Stimulated activated CD4-positive, alpha-beta T cell treated with anti-CD3 and anti-CD28 coated beads, Interleukin-2, amount 100 ng/mL, for 24 hours (primary cell): ENCODE results near the gene CTIF.

ENCODE experiments used
- DNase-seq, 2 donors: peaks; one replicate each; pipeline ENCODE4 v3.0.0-alpha.2; 2020

CTIF gene

DNA sequence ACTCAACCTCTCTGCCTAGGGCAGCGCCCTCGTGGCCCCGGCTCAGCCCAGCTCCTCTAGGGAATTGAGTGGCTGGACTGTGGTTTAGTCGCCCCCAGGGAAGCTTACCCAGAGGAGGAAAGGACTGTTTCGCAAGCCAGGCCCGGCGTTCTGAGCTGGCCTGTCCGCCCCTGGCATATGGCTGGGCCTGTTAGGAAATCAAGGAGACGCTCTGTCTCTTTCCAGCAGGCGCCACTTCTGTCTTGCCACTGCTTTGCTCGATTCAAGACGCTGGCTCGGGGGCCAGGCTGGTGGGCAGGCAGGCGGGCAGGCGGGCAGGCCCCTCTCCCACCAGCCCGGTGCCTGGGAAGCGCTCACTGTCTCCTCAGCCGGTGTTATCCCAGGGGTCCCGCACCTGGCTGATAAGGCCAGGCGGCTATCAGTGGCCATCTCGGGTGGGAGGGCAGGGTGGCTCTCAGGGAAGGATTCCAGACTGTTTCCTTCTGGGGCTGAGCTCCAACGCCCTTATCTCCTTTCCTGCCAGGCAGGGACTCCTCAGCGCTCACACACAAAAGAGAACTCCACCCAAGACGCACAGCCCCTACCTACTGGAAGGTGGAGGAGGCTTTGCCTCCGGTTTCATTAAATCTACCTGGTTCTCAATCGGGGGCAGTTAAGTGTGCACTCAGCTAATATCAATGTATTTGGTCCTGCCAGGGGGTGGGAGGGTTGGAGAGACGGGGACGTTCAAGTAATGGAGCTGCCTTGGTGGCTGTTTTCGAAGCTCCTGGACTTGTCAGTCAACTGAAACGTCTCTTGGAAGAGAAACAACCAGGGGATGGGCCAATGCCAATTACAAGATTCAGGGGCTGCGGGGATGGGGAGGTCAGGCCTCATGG is 302.8 kb downstream of the CTIF start:
- DNase-seq: no peak

DNA sequence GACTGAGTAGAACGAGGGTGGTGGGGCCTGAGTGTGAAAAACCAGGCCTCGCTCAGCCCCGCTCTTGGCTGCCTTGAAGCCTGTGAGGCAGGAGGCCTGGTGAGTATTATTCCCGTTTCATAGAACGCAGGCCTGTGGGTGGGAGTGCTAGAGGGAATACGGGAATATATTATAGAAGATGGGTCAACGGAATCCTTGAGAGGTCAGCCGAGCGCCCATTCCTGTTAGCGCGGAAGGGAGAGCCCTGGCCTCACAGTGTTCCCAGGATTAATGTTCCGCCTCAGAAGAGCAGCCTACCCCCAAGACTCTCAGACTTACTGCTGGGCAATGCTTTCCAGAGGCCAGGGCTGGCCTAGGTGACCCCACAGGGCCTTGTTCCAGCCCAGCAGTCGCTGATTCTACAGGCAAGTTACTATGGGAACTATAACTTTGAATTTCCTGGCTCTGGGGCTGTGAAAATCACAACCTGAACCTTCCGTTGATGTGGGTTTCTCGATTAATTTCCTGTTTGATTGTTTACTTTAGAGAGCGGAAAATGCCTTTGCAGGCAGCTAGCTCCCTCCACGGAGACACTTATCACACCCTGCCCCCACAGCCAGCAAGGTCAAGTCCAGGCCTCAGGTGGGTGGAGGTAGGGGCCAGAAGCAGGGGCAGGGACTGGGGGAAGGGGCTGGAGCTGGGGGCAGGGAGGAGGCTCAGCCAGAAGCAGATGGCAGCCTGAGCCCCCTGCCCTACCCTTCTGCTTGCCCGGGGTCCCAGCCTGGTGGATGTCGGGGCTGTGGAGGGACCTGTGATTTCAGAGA is 303.6 kb downstream of the CTIF start:
- DNase-seq: peak in 1 of 2 donors; percentile 37

DNA sequence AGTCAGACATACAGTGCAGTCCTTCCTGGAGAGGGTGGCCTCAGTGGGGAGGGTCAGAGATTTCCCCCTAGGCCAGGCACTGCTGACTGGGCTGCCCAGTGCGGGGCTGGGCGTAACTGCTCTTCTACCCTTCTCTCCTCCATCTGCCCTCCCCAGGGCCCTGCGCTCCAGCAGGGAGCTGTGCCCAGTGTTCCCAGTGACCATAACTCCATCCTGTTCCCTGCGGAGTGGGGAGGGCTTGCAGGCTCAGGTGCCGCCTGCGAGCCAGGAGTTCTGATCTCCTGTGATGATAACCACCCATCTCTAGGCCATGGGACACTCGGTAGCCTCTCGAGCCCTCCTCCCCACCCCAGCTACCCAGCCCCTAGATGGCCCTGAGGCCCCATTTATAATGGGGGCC is 304.3 kb downstream of the CTIF start:
- no peak for DNase-seq

DNA sequence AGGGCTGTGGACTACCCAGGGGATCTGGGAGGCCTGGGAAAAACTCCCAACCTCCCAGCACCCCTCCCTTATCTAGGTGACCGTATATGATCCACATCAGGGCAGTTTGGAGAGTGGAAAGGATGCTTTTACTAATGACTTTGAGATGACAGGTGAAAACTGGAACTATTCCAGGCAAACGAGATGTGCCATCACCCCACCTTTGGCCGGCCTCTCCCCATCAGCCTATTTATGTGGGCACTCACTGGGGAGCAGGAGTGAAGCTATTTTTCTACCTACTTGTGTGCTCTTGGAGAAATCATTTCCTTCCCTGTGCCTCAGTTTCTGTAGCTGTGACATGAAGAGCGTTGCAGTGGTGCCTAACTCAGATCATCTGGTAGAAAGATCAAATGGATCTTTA is 304.8 kb downstream of the CTIF start:
- DNase-seq: no peak

DNA sequence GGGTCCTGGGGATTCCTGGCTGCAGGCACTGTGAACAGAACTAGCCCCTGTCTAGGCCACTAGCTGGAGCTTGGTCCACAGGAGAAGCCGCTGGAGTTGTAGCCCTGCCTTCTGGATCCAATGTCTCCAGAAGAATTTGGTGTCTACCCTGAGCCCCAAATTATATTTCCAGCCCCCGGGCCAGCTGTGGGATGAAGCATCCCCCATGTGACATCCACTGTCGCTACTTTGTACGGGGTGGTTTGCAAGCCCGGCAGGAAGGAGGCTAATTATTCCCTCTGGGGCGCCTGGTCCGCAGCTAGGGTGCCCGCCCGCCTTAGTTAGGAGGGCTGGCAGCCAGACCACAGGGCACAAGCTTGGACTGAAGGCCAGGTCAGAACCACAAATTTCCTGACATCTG is 305.4 kb downstream of the CTIF start:
- DNase-seq: no peak

DNA sequence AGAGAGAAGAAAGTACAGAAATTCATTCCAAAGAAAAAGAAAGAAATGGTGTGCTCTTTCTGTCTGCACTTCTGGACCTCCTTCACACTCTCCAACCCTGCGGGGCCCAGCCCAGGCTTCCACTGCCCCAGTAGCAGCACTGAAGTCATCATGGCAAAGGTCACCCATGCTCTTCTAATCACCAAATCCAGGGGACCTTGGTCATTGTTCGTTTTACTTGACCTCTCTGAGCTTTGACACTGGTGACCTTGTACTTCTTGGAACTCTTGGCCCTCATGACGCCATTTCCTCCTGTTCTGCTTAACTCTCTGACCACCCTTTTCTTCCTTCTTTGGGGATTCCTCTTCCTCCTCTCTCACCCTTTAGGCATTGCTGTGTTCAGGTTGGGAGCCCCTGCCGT is 306.3 kb downstream of the CTIF start:
- DNase-seq: no peak

DNA sequence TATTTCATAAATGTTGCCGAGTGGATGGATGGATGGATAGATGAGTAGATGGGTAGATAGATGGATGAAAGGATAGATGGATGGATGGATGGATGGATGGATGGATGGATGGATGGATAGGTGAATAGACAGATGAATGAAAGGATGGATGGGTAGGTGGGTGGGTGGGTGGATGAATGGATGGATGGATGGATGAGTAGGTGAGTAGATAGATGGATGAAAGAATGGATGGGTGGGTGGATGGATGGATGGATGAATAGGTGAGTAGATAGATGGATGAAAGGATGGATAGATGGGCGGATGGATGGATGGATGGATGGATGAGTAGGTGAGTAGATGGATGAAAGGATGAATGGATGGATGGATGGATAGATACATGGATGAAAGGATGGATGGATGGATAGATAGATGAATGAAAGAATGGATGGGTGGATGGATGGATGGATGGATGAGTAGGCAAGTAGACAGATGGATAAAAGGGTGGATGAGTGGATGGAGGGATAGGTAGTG is 307.6 kb downstream of the CTIF start:
- DNase-seq: no peak

DNA sequence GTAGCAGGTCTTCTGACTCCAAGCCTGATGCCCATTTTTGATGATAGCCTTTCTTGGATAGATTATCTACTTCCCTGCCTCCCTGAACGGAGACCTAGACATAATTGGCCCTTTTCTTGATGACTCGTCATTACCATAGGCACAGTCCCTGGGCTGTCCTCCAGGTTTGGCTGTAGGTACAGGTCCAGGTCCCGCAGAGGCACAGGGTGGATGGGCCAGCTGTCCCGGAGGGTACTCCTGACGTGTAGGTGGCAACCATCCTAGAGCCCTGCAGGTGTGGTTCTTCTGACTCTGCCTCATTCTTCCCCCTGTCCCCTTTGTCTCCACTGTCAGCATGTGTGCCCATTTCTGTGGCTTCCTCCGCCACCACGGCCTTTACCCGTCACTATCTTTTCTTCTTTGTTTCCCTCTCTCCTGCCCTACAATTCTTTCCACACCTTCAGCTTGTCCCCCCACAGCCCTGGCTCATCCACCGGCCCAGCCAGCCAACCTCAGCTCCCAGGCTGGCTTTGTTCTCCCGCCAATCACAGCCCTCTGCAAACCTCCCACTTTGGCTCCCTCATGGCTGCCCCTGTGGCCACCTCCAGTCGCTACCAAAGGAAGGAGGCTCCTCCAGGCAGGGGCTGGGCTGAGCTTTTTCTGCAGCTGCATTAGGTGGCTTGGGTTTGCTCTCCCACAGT is 309.1 kb downstream of the CTIF start:
- no peak for DNase-seq

DNA sequence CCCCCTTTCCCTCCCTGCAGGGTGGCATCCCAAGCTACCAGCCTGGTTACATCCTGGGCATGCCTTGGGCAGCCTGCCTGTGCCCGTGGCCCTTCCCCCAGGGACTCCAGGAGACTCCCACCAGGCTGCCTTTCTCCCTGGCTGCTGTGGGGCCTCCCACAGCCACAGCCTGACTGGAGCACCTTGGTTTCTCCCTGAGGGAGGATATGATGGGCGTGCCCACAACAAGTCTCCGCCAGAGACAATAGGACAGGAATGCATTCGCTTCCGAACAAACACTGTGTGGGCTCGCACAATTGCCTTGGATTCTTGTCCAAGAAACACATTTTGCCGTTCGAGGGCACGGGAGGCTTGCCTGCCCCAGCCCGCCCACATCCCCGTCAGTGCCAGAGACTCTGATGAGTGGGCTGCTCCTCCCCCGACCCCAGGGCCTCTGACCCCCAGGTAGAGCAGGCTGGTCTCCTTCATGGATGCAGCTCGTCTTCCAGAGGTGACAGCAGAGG is 309.9 kb downstream of the CTIF start:
- DNase-seq: no peak

DNA sequence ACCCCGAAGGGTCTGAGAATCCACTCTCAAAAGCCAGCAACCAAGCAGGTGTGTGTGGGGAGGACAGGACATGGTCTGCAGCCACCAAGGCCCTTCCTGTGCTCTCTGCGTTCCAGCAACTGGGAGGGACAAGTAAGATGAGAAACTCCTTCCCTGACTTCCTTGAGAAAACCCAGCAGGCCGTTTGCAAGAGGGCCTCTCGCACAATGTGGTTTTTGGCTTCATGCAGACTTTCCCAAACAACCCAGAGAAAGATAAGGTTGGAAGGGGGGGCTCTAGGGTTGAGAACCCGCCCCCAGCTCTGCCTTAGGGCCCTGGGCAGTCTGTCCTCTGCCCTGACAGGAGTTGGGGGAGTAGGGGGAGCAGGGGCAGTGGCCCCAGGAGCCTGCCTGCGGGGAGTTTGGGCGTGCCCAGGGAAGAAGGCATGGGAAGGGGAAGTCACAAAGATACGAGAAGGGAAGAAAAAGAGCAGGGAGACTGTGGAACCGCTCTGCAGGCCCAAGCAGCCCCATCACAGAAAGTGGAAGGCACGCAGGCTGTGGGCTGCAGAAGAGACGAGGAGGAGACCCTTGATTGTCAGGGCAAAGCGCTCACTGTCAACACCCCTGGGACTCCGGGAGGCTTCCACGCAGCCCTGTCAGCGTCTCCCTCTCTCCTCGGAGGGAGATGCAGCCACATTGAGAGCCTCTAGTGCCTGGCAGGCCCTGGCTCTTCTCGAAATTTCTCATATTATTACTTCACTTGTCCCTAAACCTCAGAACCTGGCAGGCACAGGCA is 312.2 kb downstream of the CTIF start:
- no peak for DNase-seq

DNA sequence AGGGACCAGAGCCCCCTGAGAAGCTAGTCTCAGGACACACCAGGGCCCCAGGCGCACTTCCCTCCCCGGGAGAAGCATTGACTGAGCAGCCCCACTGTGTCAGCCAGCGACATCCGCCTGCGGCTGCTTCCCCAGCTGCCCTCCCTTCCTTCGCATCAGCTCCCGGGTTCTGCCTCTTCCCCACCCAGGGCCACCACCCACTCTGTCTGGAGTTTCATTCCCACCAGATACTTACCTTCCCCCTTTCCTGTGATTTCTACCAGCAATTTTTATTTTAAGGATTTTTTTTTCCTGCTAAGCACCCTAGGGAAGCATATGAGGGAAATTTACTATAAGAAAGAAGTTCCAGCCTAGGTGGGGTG is 312.7 kb downstream of the CTIF start:
- DNase-seq: no peak

DNA sequence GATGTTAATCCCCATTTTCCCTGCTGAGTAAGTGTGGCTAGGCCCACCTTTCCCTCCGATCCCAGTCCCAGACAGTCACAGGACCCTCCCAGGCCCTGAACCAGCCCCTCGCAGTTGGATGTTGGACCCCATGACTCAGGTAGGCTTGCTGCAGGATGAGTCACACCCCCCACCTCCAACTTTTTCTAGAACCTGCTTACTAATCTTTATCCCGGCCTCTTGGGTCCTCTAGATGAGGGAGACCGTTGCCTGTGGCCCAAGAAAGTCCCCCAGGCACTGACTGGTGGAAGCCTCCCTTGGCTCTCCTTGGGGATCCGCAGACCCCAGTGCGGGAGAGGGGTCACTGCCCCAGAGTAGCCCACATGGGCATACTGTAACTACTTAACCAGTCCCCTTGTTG is 313.5 kb downstream of the CTIF start:
- DNase-seq: no peak

DNA sequence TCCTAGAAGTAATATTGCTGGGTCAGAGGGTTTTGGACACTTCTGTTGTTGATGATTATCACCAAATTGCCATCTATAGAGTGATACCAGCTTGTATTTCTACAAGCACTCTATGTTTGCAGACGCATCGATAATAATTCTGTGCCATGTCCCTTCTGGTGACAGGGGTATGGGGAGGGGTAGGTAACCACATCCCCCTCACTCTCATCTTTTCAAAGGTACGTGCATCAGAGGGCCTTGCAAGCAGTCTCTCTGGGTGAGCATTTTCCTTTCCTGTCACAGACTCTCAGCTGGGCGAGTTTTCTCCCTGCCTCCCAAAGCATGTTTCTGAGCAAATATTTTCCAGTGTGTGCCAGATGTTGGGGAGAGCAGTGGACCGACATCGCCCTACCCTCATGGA is 314.0 kb downstream of the CTIF start:
- DNase-seq: no peak

DNA sequence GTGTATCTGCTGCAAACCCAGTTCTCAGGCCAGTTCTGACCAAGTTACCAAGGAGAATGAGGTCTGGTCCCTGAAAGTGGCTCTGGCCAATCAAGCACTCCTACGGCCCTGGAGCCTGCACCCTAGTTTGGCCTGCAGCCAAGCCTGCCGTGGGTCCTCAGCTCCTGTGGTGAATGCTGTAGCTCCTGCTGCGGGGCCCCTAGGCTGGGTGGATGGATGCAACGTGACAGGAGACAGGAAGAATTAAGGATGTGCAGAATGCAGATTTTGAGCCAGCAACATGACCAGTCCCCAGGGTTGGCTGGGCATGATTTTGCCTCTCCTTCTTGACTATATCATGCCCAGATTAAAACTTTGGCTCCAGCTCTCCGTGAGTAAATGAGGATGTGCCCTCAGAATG is 314.8 kb downstream of the CTIF start:
- no peak for DNase-seq

DNA sequence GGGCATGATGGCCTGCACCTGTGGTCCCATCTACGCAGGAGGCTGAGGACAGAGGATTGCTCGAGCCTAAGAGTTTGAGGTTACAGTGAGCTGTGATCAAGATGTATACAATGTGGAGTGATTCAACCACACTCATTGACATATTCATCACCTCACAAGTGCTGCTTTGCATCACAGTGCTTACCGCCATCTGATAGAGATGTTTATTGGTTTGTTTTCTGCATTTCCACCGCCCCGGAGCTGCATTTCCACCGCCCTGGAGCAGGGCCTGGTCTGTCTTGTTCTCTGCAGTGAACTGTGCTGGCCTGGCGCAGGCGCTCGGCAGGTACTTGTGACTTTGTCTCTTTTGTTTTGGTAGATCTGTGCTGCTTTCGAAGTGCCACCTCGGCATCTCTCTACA is 315.9 kb downstream of the CTIF start:
- DNase-seq: no peak

DNA sequence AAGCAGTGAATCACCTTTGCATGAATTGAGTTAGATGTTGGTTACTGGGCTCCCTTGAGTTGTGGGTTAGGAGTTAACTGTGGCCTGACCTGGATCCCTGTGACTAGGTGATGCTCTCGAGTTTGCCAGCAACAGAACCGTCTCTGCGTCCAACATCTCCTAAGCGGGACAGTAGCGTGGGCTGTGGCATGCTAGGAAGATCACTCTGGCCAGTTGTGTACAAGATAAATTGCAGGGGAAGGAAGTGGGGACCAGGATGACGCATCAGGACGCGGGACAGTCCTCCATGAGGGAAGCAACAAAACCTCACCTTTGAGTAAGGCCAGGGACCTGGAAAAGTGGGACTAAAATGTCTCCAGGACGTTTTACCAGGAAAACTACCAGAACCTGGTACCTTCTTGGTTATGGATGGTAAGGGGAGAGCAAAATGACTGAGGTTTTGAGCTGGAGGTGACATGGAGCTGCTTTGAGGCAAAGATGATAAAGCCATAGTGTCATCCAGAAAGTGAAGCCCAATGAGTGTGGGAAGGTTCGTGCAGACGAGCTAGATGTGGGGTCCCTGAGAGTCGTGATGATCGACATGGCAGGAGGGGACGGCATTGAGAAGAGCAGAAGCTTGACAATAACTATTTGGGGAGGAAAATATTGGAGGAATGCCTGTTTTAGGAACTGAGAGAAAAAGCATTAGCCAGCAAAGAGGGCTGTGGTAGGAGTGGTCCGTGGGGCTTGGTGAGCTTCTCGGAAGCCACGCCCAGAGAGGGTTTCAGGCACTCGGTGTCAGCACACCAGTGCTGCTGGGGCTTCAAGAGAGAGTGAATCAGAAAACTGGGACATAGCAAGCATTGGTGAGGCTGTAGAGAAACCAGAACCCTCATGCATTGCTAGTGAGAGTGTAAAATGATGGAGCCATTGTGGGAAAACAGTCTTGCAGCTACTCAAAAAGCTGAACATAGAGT is 316.9 kb downstream of the CTIF start:
- DNase-seq: no peak

DNA sequence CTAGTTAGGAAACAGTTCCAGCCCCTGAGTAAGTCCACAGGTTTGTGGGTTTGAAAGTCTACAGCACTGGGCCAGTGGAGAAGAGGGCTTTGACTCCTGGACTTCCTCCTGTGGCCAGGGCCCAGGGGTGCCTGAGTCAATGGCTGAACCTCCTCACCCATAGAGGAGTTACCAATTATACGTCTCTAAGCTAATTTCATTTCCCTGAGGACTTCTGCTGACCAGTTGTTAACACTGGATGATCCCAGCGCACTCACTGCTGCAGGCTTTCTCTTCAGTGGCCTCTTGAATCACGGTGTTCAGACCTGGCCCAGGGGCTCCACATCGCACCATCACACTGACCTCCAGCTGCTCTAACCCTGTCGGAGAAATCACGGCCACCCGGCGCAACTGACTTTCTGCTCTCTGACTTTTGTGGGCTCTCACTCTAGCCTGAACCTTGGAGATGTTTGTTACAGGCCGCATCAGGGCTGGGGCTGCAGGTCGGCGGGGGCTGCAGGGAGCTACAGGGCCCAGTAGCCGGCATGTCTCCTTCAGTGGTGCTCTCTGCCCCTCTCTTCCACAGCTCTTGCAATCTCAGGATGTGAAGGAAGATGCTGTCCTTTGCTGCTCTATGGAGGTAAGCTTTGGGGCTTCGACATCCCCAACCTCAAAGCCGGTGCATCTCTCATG is 318.3 kb downstream of the CTIF start:
- DNase-seq: no peak

DNA sequence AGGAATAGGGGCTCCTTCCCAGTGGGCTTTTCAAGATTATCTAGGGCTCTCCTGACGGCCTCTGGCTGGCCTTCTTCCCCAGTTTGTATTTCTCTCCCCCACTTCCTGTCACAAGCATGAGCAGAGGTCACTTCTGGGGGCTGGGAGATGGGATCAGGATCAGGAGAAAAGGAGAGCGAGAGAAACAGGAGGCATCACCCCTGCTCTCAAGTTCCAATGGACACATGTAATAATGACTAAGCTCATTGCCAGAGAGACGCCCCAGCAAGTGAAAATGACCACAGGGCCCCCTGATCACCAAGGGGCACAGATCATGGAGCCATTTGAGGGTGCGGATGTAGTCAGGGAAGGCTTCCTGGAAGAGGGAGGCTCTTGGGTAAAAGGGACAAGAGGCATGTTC is 319.8 kb downstream of the CTIF start:
- DNase-seq: no peak

DNA sequence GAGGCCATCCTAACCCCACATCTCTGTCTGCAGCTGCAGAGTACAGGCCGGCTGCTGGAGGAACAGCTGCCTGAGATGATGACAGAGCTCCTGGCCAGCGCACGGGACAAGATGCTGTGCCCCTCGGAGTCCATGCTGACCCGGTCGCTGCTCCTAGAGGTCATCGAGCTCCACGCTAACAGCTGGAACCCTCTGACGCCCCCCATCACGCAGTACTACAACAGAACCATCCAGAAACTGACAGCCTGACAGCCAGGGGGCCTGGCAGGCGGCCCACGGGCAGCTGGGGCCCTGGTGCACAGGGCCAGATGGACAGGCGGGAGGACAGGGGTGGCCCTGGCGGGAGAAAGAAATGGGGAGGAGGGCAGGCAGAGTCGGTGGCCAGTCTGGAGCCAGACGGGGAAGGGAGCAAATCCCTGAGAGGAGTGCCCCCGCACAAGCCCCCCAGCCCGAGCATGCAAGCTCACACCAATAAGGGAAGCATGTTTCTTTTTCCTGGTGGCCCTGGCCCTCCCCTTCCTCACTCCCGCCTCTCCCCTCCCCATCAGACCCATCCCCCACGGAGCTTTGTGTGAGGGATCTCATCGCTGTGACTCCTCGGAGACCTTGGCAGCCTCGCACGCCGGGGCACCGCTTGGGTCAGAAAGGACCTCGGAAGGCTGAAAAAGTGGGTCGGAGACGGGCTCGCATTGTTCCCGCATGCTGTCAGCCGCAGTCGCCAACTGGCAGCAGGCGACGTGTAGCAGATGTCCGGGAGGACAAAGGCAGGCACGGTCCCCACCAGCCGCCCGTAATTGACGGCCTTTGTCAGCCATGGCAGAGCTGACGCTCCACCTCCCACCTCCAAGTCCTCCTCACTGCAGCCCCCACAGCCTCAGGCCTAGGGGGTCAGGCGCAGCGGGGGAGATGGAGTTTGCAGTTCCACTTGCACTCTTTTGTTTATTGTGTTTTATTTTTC is 320.8 kb downstream of the CTIF start:
- no peak for DNase-seq
